ENCODE data around the gene ATXN7L3. TPM values are rescaled to one million over a fixed set of nuclear protein-coding genes. Genes with fewer than 3 reads are reported as not detected.

The ATXN7L3 gene
- total RNA-seq, 4 donors from 2014 or later: 51.7 to 92.6 (median 65.7) TPM

- Histone ChIP-seq H3K4me1 (peaks cover 0 to 30% (median 6%) of the 10 kb centered on the region in 4 donors), H3K27ac (peak overlapping the region; percentile 99 to 100 (median 99)), H3K4me3 (peak overlapping the region; percentile 87 to 98 (median 96)), H3K9me3 (no peaks in the 10 kb centered on the region), H3K27me3 (no peaks in the 10 kb centered on the region), H3K36me3 (peaks cover 0 to 42% (median 0%) of the 10 kb centered on the region in 3 donors)
- DNase-seq: peak in 2 of 3 donors; percentile 54 to 66
- TF ChIP-seq POLR2A (IDR thresholded peaks at IDR 0.05): no peak
- TF ChIP-seq CTCF (IDR thresholded peaks at IDR 0.05): no peak
These were observed 1.5 kb downstream of the ATXN7L3 start for GRCh38 chr17:44197980-44198720.

GRCh38 chr17:44197107-44197506 lies 2.6 kb downstream of the ATXN7L3 start:
- peak overlapping the region in 1 of 4 donors; percentile 100 for H3K27ac ChIP-seq

GRCh38 chr17:44193326-44194084 lies 6.2 kb downstream of the ATXN7L3 start:
- H3K9me3 ChIP-seq: no peaks in the 10 kb centered on the region
- H3K4me3 ChIP-seq: no peak overlapping the region
- peaks cover 0 to 30% (median 4%) of the 10 kb centered on the region in 4 donors for H3K4me1 ChIP-seq
- TF ChIP-seq POLR2A (IDR thresholded peaks at IDR 0.05) (no peak), CTCF (IDR thresholded peaks at IDR 0.05) (no peak)
- H3K36me3 ChIP-seq: peaks cover 0 to 72% (median 0%) of the 10 kb centered on the region in 3 donors
- DNase-seq: no peak
- H3K27me3 ChIP-seq: no peaks in the 10 kb centered on the region
- H3K27ac ChIP-seq: no peak overlapping the region

More at GRCh38 chr17:44197107-44197506, 2.6 kb downstream of the ATXN7L3 start:
- Histone ChIP-seq H3K9me3 (no peaks in the 10 kb centered on the region), H3K27me3 (no peaks in the 10 kb centered on the region), H3K36me3 (peaks cover 0 to 50% (median 0%) of the 10 kb centered on the region in 3 donors), H3K4me1 (peaks cover 0 to 33% (median 6%) of the 10 kb centered on the region in 4 donors), H3K4me3 (no peak overlapping the region)
- no peak for TF ChIP-seq CTCF (IDR thresholded peaks at IDR 0.05)
- no peak for TF ChIP-seq POLR2A (IDR thresholded peaks at IDR 0.05)
- DNase-seq: no peak

- H3K4me3 ChIP-seq: no peak overlapping the region
- peaks cover 0 to 72% (median 0%) of the 10 kb centered on the region in 3 donors for H3K36me3 ChIP-seq
- DNase-seq: no peak
- H3K27ac ChIP-seq: peak overlapping the region in 1 of 4 donors; percentile 2
- TF ChIP-seq POLR2A (IDR thresholded peaks at IDR 0.05) (no peak), CTCF (IDR thresholded peaks at IDR 0.05) (no peak)
- H3K9me3 ChIP-seq: no peaks in the 10 kb centered on the region
- H3K27me3 ChIP-seq: no peaks in the 10 kb centered on the region
- H3K4me1 ChIP-seq: peaks cover 0 to 30% (median 5%) of the 10 kb centered on the region in 4 donors
These were observed 6.9 kb downstream of the ATXN7L3 start for GRCh38 chr17:44192750-44193149.

GRCh38 chr17:44191941-44192496 lies 7.7 kb downstream of the ATXN7L3 start:
- TF ChIP-seq CTCF (IDR thresholded peaks at IDR 0.05) (no peak), POLR2A (IDR thresholded peaks at IDR 0.05) (no peak)
- H3K36me3 ChIP-seq: peaks cover 0 to 66% (median 0%) of the 10 kb centered on the region in 3 donors
- no peak for DNase-seq
- H3K9me3 ChIP-seq: no peaks in the 10 kb centered on the region
- H3K4me3 ChIP-seq: no peak overlapping the region
- no peaks in the 10 kb centered on the region for H3K27me3 ChIP-seq
- H3K4me1 ChIP-seq: peaks cover 0 to 23% (median 9%) of the 10 kb centered on the region in 4 donors
- H3K27ac ChIP-seq: peak overlapping the region in 2 of 4 donors; percentile 2 to 19
